H1 (cell line): ENCODE results near the gene ANLN. TPM values are rescaled to one million over a fixed set of nuclear protein-coding genes. Genes with fewer than 3 reads are reported as not detected.

Experiments used
- CTCF ChIA-PET: fragments of 300-600 bp; sonication (Branson Sonifier 250); formaldehyde crosslinking; loops from one replicate; lab custom pipeline; 2021; ENCODE audit not compliant: partially characterized antibody; lab: Charles Lee
- POLR2A ChIA-PET: fragments of 300-600 bp; sonication (Branson Sonifier 250); formaldehyde crosslinking; loops from one replicate; lab custom pipeline; 2021; ENCODE audit warnings: inconsistent platforms; ENCODE audit not compliant: partially characterized antibody; lab: Charles Lee
- DNase-seq, 2 experiments: peaks; one replicate each; pipeline versions ENCODE4 v3.0.0 to v3.0.0-alpha.2; 2010 to 2022; ENCODE audit warnings: low spot score in 2 of 2, low read depth in 1 of 2, mixed read lengths in 1 of 2
- FAIRE-seq: peaks from 2 replicates; lab custom pipeline; 2011; peaks lifted over from hg19 to GRCh38; lab: Jason Lieb, UNC
- H2AFZ ChIP-seq: 2 replicates; pipeline ENCODE4 v1.8.1; 2012; ENCODE audit warnings: low read length, inconsistent platforms
- H2AK5ac ChIP-seq: 2 replicates; pipeline ENCODE4 v1.6.1; 2013; ENCODE audit warnings: low read depth, low read length
- H2BK120ac ChIP-seq: replicated peaks from 2 replicates; pipeline ENCODE3; 2013; ENCODE audit warnings: low read depth, low read length, inconsistent platforms
- H2BK12ac ChIP-seq: 2 replicates; pipeline ENCODE4 v1.6.1; 2013; ENCODE audit warnings: low read depth, low read length
- H2BK15ac ChIP-seq: 2 replicates; pipeline ENCODE4 v1.6.1; 2013; ENCODE audit warnings: low read length
- H2BK20ac ChIP-seq: 2 replicates; pipeline ENCODE4 v1.6.1; 2013; ENCODE audit warnings: low read length
- H2BK5ac ChIP-seq: 2 replicates; pipeline ENCODE4 v1.6.1; 2013; ENCODE audit warnings: low read depth, low read length
- H3K14ac ChIP-seq: 2 replicates; pipeline ENCODE4 v1.6.1; 2013; ENCODE audit warnings: inconsistent platforms; ENCODE audit not compliant: insufficient read length
- H3K18ac ChIP-seq: 2 replicates; pipeline ENCODE4 v1.6.1; 2013; ENCODE audit warnings: low read length; ENCODE audit errors: extremely low read depth
- H3K23ac ChIP-seq: 2 replicates; pipeline ENCODE4 v1.6.1; 2013; ENCODE audit warnings: inconsistent platforms; ENCODE audit not compliant: insufficient read length
- H3K23me2 ChIP-seq: 2 replicates; pipeline ENCODE4 v1.6.1; 2013; ENCODE audit warnings: low read depth, low read length
- H3K27ac ChIP-seq: 2 replicates; pipeline ENCODE4 v1.6.1; 2011; ENCODE audit warnings: low read depth, low read length, inconsistent platforms
- H3K27me3 ChIP-seq, 4 experiments: replicated peaks in 1 of 4; 1 replicate in 1 of 4; 2 replicates in 3 of 4; pipeline versions ENCODE4 v1.6.1 to v1.8.1; 2011 to 2013; ENCODE audit warnings: low read length in 3 of 4, mild to moderate bottlenecking in 3 of 4, inconsistent platforms in 2 of 4, mixed read lengths in 2 of 4, moderate library complexity in 1 of 4; ENCODE audit not compliant: control insufficient read depth in 3 of 4, insufficient read depth in 3 of 4; ENCODE audit errors: extremely low read depth in 1 of 4
- H3K36me3 ChIP-seq, 4 experiments: 2 replicates each; pipeline versions ENCODE4 v1.6.1 to v1.8.1; 2011 to 2013; ENCODE audit warnings: mild to moderate bottlenecking in 4 of 4, low read length in 3 of 4, moderate library complexity in 2 of 4, control low read depth in 1 of 4, inconsistent platforms in 1 of 4; ENCODE audit not compliant: insufficient read depth in 4 of 4, control insufficient read depth in 2 of 4
- H3K4ac ChIP-seq: replicated peaks from 2 replicates; pipeline ENCODE3; 2013; ENCODE audit warnings: low read length, low read depth, mixed read lengths, inconsistent platforms; ENCODE audit not compliant: insufficient read length
- H3K4me1 ChIP-seq, 4 experiments: replicated peaks in 1 of 4; 1 replicate in 1 of 4; 2 replicates in 3 of 4; pipeline versions ENCODE4 v1.6.1 to v1.8.1; 2011 to 2013; ENCODE audit warnings: low read length in 3 of 4, inconsistent platforms in 2 of 4, mixed read lengths in 1 of 4; ENCODE audit not compliant: insufficient read depth in 4 of 4, control insufficient read depth in 3 of 4
- H3K4me2 ChIP-seq, 2 experiments: 2 replicates each; pipeline versions ENCODE4 v1.6.1 to v1.8.1; 2011 to 2013; ENCODE audit warnings: low read depth in 2 of 2, low read length in 2 of 2, control low read depth in 1 of 2, inconsistent platforms in 1 of 2, mild to moderate bottlenecking in 1 of 2; ENCODE audit not compliant: insufficient read depth in 1 of 2
- H3K4me3 ChIP-seq, 4 experiments: fragments of 200-600, 300-600 bp in 1 of 4; sonication (generic), shearing (Covaris generic), sonication (Bioruptor Twin) in 1 of 4; 2 replicates each; pipeline versions ENCODE4 v1.5.1 to v1.8.1; 2011 to 2016; ENCODE audit warnings: low read length in 4 of 4, low read depth in 3 of 4, control low read depth in 2 of 4, inconsistent platforms in 2 of 4, mild to moderate bottlenecking in 2 of 4, mixed read lengths in 1 of 4, moderate library complexity in 1 of 4; ENCODE audit not compliant: insufficient read depth in 2 of 4; ENCODE audit errors: extremely low read depth in 1 of 4
- H3K56ac ChIP-seq: replicated peaks from 2 replicates; pipeline ENCODE3; 2013; ENCODE audit warnings: low read depth, mild to moderate bottlenecking, mixed read lengths, low read length, inconsistent platforms; ENCODE audit not compliant: insufficient read length
- H3K79me1 ChIP-seq: 2 replicates; pipeline ENCODE4 v1.6.1; 2013; ENCODE audit warnings: low read depth, low read length, control low read depth
- H3K79me2 ChIP-seq, 2 experiments: 2 replicates each; pipeline versions ENCODE4 v1.6.1 to v1.8.1; 2012 to 2013; ENCODE audit warnings: low read length in 2 of 2, mild to moderate bottlenecking in 2 of 2, inconsistent platforms in 1 of 2; ENCODE audit not compliant: insufficient read depth in 2 of 2, control insufficient read depth in 1 of 2
- H3K9ac ChIP-seq, 4 experiments: replicated peaks in 1 of 4; 1 replicate in 1 of 4; 2 replicates in 3 of 4; pipeline versions ENCODE4 v1.6.1 to v1.8.1; 2011 to 2013; ENCODE audit warnings: low read depth in 3 of 4, low read length in 3 of 4, control low read depth in 2 of 4, mild to moderate bottlenecking in 2 of 4, moderate library complexity in 2 of 4, inconsistent platforms in 1 of 4; ENCODE audit errors: extremely low read depth in 1 of 4
- H3K9me3 ChIP-seq, 2 experiments: 2 replicates each; pipeline versions ENCODE4 v1.6.1 to v1.8.1; 2012 to 2013; ENCODE audit warnings: mild to moderate bottlenecking in 2 of 2, moderate library complexity in 2 of 2, control low read depth in 1 of 2, inconsistent platforms in 1 of 2, low read depth in 1 of 2, low read length in 1 of 2, mixed read lengths in 1 of 2; ENCODE audit not compliant: insufficient read depth in 2 of 2
- H4K20me1 ChIP-seq, 2 experiments: replicated peaks in 1 of 2; 2 replicates each; pipeline versions ENCODE3 to v1.8.1; 2011 to 2013; ENCODE audit warnings: inconsistent platforms in 2 of 2, low read length in 2 of 2, mild to moderate bottlenecking in 1 of 2; ENCODE audit not compliant: insufficient read depth in 2 of 2, control insufficient read depth in 1 of 2
- H4K5ac ChIP-seq: 2 replicates; pipeline ENCODE4 v1.6.1; 2013; ENCODE audit warnings: low read length, low read depth, mixed read lengths, inconsistent platforms; ENCODE audit not compliant: insufficient read length
- H4K8ac ChIP-seq: 2 replicates; pipeline ENCODE4 v1.8.0; 2013; ENCODE audit warnings: mild to moderate bottlenecking, moderate library complexity, low read length, inconsistent platforms; ENCODE audit not compliant: insufficient read depth; ENCODE audit errors: extremely low read depth
- H4K91ac ChIP-seq: replicated peaks from 2 replicates; pipeline ENCODE3; 2013; ENCODE audit warnings: low read length, mixed read lengths, inconsistent platforms; ENCODE audit not compliant: insufficient read length
- BCL11A ChIP-seq, 2 experiments: IDR thresholded peaks; one replicate each; pipeline ENCODE4 v1.6.1; 2011; ENCODE audit warnings: low read depth in 2 of 2, low read length in 2 of 2, mild to moderate bottlenecking in 2 of 2
- GTF2F1 ChIP-seq: IDR thresholded peaks from 2 replicates; pipeline ENCODE4 v1.6.1; 2012; ENCODE audit warnings: low read depth, low read length, improper control_type of control experiment, borderline replicate concordance
- POLR2A ChIP-seq, 2 experiments: IDR thresholded peaks; 1 replicate in 1 of 2; 2 replicates in 1 of 2; pipeline ENCODE4 v1.6.1; 2011; ENCODE audit warnings: low read depth in 2 of 2, low read length in 2 of 2, mild to moderate bottlenecking in 2 of 2; ENCODE audit errors: control extremely low read depth in 1 of 2
- SUZ12 ChIP-seq: fragments of 200-600 bp; sonication (generic); IDR thresholded peaks from 2 replicates; pipeline ENCODE4 v1.6.1; 2012; ENCODE audit warnings: mild to moderate bottlenecking, inconsistent platforms, low read length, moderate library complexity, mixed read lengths
- WGBS, 2 experiments: shearing (Covaris generic) in 1 of 2; methylation state at CpG; one replicate each; pipeline versions ENCODE4 v1.1.6 to v1.1.7; 2013 to 2015; ENCODE audit warnings: low lambda C conversion rate in 2 of 2, mixed read lengths in 2 of 2, inconsistent platforms in 1 of 2, low coverage in 1 of 2, missing lambda C conversion rate in 1 of 2; ENCODE audit not compliant: insufficient replicate concordance in 2 of 2, insufficient coverage in 1 of 2, insufficient read length in 1 of 2; ENCODE audit errors: extremely low coverage in 1 of 2, missing lambda C conversion rate in 1 of 2; 5-methylcytosine and 5-hydroxymethylcytosine counted together
- polyA plus RNA-seq, 7 experiments: library from polyadenylated mRNA; depleted of rRNA in 3 of 7; stranded (reverse) in 5 of 7; unstranded in 2 of 7; fragments of >200 nt in 5 of 7; fragments of 200-250 nt in 2 of 7; gene quantifications; 1 replicate in 5 of 7; 2 replicates in 1 of 7; 4 replicates in 1 of 7; pipeline versions ENCODE4 v1.2.1 to v1.2.3, GENCODE V29; 2011 to 2013; ENCODE audit warnings: missing spikeins in 2 of 7, mixed read lengths in 2 of 7
- total RNA-seq: library from RNA; stranded (reverse); fragmentation: NEBNext Ultra II Directional; extraction: Animal tissue kit (Norgen Biotek cat#: 25700); gene quantifications from 2 replicates; pipeline ENCODE4 v1.2.1, GENCODE V29; 2021

The ANLN gene
- total and polyA plus RNA-seq, 2 of the 8 experiments (the other 6 are each of a cell fraction or from before 2014, with no cell fraction given) = 18.5 to 90.1 TPM

DNA sequence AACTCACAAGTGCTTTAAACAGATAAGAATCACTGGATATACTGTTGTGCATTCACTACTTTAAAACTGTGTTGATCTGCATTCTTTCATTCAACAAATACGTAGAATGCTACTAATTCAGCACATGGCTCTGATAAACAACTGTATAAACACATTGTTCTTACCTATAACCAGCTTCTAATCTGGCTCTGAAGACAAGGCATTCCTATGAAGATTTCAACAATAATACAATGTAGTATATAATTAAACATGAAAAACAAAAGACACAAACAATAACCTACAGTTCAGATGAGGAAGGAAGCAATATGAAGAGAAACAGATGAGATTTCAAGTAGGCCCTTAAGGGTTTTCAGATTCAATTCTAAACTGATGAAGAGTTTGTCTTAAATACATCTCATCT is 31.1 kb upstream of the ANLN start:
- Histone ChIP-seq H3K23ac (no peak overlapping the region), H3K27ac (no peak overlapping the region), H3K79me1 (no peaks in the 10 kb centered on the region), H3K27me3 (peaks cover 32 to 66% (median 53%) of the 10 kb centered on the region in 4 experiments), H3K18ac (no peak overlapping the region), H3K4me1 (peaks cover 0 to 9% (median 0%) of the 10 kb centered on the region in 4 experiments; a peak in 1 of 7 replicates), H2BK12ac (no peak overlapping the region), H3K23me2 (no peaks in the 10 kb centered on the region), H2AFZ (no peak overlapping the region), H4K91ac (no peak overlapping the region), H3K36me3 (0 out of 8 replicates have a peak, but pooled peaks cover 0 to 2% (median 0%) of the 10 kb centered on the region in 4 experiments), H2BK5ac (no peak overlapping the region), H3K4me3 (no peak overlapping the region), H3K14ac (no peak overlapping the region), H2BK120ac (no peak overlapping the region), H2BK15ac (no peak overlapping the region), H3K4ac (no peak overlapping the region), H4K5ac (no peak overlapping the region), H3K56ac (no peak overlapping the region), H3K9me3 (no peaks in the 10 kb centered on the region), H2AK5ac (no peak overlapping the region), H3K9ac (no peak overlapping the region), H3K4me2 (no peak overlapping the region), H2BK20ac (no peak overlapping the region), H4K8ac (no peak overlapping the region), H3K79me2 (no peaks in the 10 kb centered on the region), H4K20me1 (peaks cover 2 to 4% of the 10 kb centered on the region in 2 experiments)
- 82% methylated on average over 1 of the region's 1 CpG; no CpG with 5 or more reads in 1 of the 2 experiments for WGBS, 2 experiments
- CTCF ChIA-PET = interaction anchor here (0.6 to 2.5 kb wide), 6 partner anchors 9 to 1517 kb away, joined by 3 to 9 read pairs (median 5); no protein-coding TSS in a partner anchor
- DNase-seq (no peak), FAIRE-seq (no peak)
- POLR2A ChIA-PET = no interaction called here
- TF ChIP-seq SUZ12 (no peak), BCL11A (IDR thresholded peaks at IDR 0.05; ENCODE audit: low read depth in 2 of 2, low read length in 2 of 2) (no peak), GTF2F1 (no peak), POLR2A (IDR thresholded peaks at IDR 0.05; ENCODE audit: control extremely low read depth in 1 of 2, low read depth in 2 of 2, low read length in 2 of 2) (no peak)
